H9 (cell line): ENCODE measurements around the gene FARSB. TPM values are rescaled to one million over a fixed set of nuclear protein-coding genes. Genes with fewer than 3 reads are reported as not detected.
A peak's percentile ranks its signal among the peaks of the same experiment; 100 is the strongest.
"Not testable (repeated sequence)": the region's sequence is repeated elsewhere in the genome, so short reads cannot be mapped to it uniquely, and the experiment has no call there.

ENCODE experiments used
- DNase-seq: peaks from one replicate; pipeline ENCODE4 v3.0.0-alpha.2; 2017
- H2AFZ ChIP-seq: one replicate; pipeline ENCODE4 v1.6.1; 2013; ENCODE audit warnings: mild to moderate bottlenecking, low read length, control low read depth, moderate library complexity
- H2AK5ac ChIP-seq: 2 replicates; pipeline ENCODE4 v1.6.1; 2013; ENCODE audit warnings: low read length, control low read depth, mixed read lengths; ENCODE audit not compliant: insufficient read length
- H2BK120ac ChIP-seq: one replicate; pipeline ENCODE4 v1.6.1; 2013; ENCODE audit warnings: low read depth, mild to moderate bottlenecking, low read length, control low read depth, inconsistent platforms; ENCODE audit not compliant: poor library complexity, severe bottlenecking
- H2BK12ac ChIP-seq: 2 replicates; pipeline ENCODE4 v1.6.1; 2013; ENCODE audit warnings: low read length, control low read depth, mixed read lengths, low read depth; ENCODE audit not compliant: insufficient read length
- H2BK15ac ChIP-seq: 2 replicates; pipeline ENCODE4 v1.6.1; 2013; ENCODE audit warnings: low read depth, low read length, control low read depth
- H2BK20ac ChIP-seq: one replicate; pipeline ENCODE4 v1.6.1; 2013; ENCODE audit warnings: low read depth, mild to moderate bottlenecking, low read length, control low read depth, inconsistent platforms; ENCODE audit not compliant: poor library complexity, severe bottlenecking
- H2BK5ac ChIP-seq: 2 replicates; pipeline ENCODE4 v1.6.1; 2013; ENCODE audit warnings: low read length, control low read depth, mixed read lengths; ENCODE audit not compliant: insufficient read length
- H3K14ac ChIP-seq: 2 replicates; pipeline ENCODE4 v1.6.1; 2013; ENCODE audit warnings: low read length, control low read depth; ENCODE audit not compliant: insufficient read depth
- H3K18ac ChIP-seq: 2 replicates; pipeline ENCODE4 v1.6.1; 2013; ENCODE audit warnings: low read depth, mild to moderate bottlenecking, mixed read lengths, low read length, control low read depth; ENCODE audit not compliant: insufficient read length
- H3K23ac ChIP-seq: 2 replicates; pipeline ENCODE4 v1.6.1; 2013; ENCODE audit warnings: low read length, control low read depth, mixed read lengths, low read depth; ENCODE audit not compliant: insufficient read length
- H3K23me2 ChIP-seq: 2 replicates; pipeline ENCODE4 v1.6.1; 2013; ENCODE audit warnings: low read depth, mild to moderate bottlenecking, mixed read lengths, low read length, control low read depth; ENCODE audit not compliant: insufficient read length, poor library complexity, severe bottlenecking
- H3K27ac ChIP-seq: 2 replicates; pipeline ENCODE4 v1.5.1; 2013; ENCODE audit warnings: low read length, control low read depth, mixed read lengths, low read depth; ENCODE audit not compliant: insufficient read length
- H3K27me3 ChIP-seq: 2 replicates; pipeline ENCODE4 v1.6.1; 2013; ENCODE audit warnings: low read length, control low read depth, inconsistent platforms; ENCODE audit not compliant: insufficient read depth
- H3K4ac ChIP-seq: 2 replicates; pipeline ENCODE4 v1.6.1; 2013; ENCODE audit warnings: low read depth, mild to moderate bottlenecking, control low read depth, inconsistent platforms, low read length, moderate library complexity
- H3K4me1 ChIP-seq: 2 replicates; pipeline ENCODE4 v1.6.1; 2013; ENCODE audit warnings: low read length, control low read depth, inconsistent platforms; ENCODE audit not compliant: insufficient read depth
- H3K4me2 ChIP-seq: 2 replicates; pipeline ENCODE4 v1.6.1; 2013; ENCODE audit warnings: low read length, control low read depth, mixed read lengths; ENCODE audit not compliant: insufficient read length, insufficient read depth
- H3K56ac ChIP-seq: 2 replicates; pipeline ENCODE4 v1.6.1; 2013; ENCODE audit warnings: low read depth, mild to moderate bottlenecking, mixed read lengths, low read length, control low read depth; ENCODE audit not compliant: insufficient read length
- H3K79me1 ChIP-seq: 2 replicates; pipeline ENCODE4 v1.6.1; 2013; ENCODE audit warnings: low read depth, mild to moderate bottlenecking, moderate library complexity, low read length, control low read depth, inconsistent platforms; ENCODE audit not compliant: insufficient read depth, poor library complexity, severe bottlenecking
- H3K79me2 ChIP-seq: 2 replicates; pipeline ENCODE4 v1.6.1; 2013; ENCODE audit warnings: low read length, control low read depth, inconsistent platforms; ENCODE audit not compliant: insufficient read depth
- H3K9ac ChIP-seq: 2 replicates; pipeline ENCODE4 v1.6.1; 2013; ENCODE audit warnings: low read length, control low read depth, mixed read lengths; ENCODE audit not compliant: insufficient read length; ENCODE audit errors: extremely low read depth
- H3K9me3 ChIP-seq: one replicate; pipeline ENCODE4 v1.6.1; 2013; ENCODE audit warnings: low read depth, low read length, inconsistent platforms; ENCODE audit not compliant: control insufficient read depth
- H3T11ph ChIP-seq: one replicate; pipeline ENCODE4 v1.6.1; 2013; ENCODE audit warnings: mild to moderate bottlenecking, low read length, control low read depth, inconsistent platforms
- H4K20me1 ChIP-seq: one replicate; pipeline ENCODE4 v1.6.1; 2013; ENCODE audit not compliant: control insufficient read depth, insufficient read length, insufficient read depth
- H4K5ac ChIP-seq: 2 replicates; pipeline ENCODE4 v1.6.1; 2013; ENCODE audit warnings: low read depth, mild to moderate bottlenecking, mixed read lengths, low read length, control low read depth; ENCODE audit not compliant: insufficient read length
- H4K8ac ChIP-seq: replicated peaks from 2 replicates; pipeline ENCODE4 v1.6.1; 2013; ENCODE audit warnings: low read length, control low read depth, mixed read lengths, low read depth; ENCODE audit not compliant: insufficient read length
- H4K91ac ChIP-seq: 2 replicates; pipeline ENCODE4 v1.6.1; 2013; ENCODE audit warnings: low read depth, mild to moderate bottlenecking, moderate library complexity, mixed read lengths, low read length, control low read depth; ENCODE audit not compliant: insufficient read length
- H3K27ac Mint-ChIP-seq, 3 experiments: 2 replicates in 2 of 3; 3 replicates in 1 of 3; pipeline ENCODE4 v1.8.0; 2020 to 2021; ENCODE audit warnings: mixed read lengths in 3 of 3, mild to moderate bottlenecking in 1 of 3, moderate library complexity in 1 of 3
- H3K27me3 Mint-ChIP-seq: 2 replicates; pipeline ENCODE4 v1.8.0; 2021; ENCODE audit warnings: low read depth, mild to moderate bottlenecking, moderate library complexity, mixed read lengths
- H3K36me3 Mint-ChIP-seq, 3 experiments: 2 replicates in 2 of 3; 3 replicates in 1 of 3; pipeline ENCODE4 v1.8.0; 2020 to 2021; ENCODE audit warnings: low read depth in 3 of 3, mixed read lengths in 3 of 3; ENCODE audit not compliant: insufficient read depth in 1 of 3
- H3K4me1 Mint-ChIP-seq, 2 experiments: 2 replicates each; pipeline ENCODE4 v1.8.0; 2020; ENCODE audit warnings: mixed read lengths in 2 of 2
- H3K4me3 Mint-ChIP-seq, 2 experiments: 2 replicates in 1 of 2; 3 replicates in 1 of 2; pipeline ENCODE4 v1.8.0; 2020 to 2021; ENCODE audit warnings: mild to moderate bottlenecking in 2 of 2, mixed read lengths in 2 of 2, moderate library complexity in 1 of 2
- H3K9me3 Mint-ChIP-seq, 2 experiments: 2 replicates in 1 of 2; 3 replicates in 1 of 2; pipeline ENCODE4 v1.8.0; 2020; ENCODE audit warnings: mild to moderate bottlenecking in 2 of 2, mixed read lengths in 2 of 2, moderate library complexity in 1 of 2
- WGBS: extraction: QIAGEN DNeasy Blood & Tissue Kit; methylation state at CpG from one replicate; pipeline ENCODE4 v1.1.7; 2013; ENCODE audit warnings: missing lambda C conversion rate, low lambda C conversion rate, mixed read lengths; ENCODE audit not compliant: insufficient read length; ENCODE audit errors: extremely low coverage; 5-methylcytosine and 5-hydroxymethylcytosine counted together
- total RNA-seq: library from RNA; stranded (reverse); gene quantifications from 2 replicates; pipeline ENCODE4 v1.2.1, GENCODE V29; 2021
- TF ChIP-seq, protein P1 (sequence below): fragments of 200-600 bp; sonication (generic); conservative IDR thresholded peaks from 3 replicates; pipeline ENCODE4 v1.8.0; 2021; ENCODE audit warnings: antibody characterized with exemption, mild to moderate bottlenecking

Gene FARSB
- total RNA-seq, 1 experiment from 2014 or later = 32.1 TPM

DNA sequence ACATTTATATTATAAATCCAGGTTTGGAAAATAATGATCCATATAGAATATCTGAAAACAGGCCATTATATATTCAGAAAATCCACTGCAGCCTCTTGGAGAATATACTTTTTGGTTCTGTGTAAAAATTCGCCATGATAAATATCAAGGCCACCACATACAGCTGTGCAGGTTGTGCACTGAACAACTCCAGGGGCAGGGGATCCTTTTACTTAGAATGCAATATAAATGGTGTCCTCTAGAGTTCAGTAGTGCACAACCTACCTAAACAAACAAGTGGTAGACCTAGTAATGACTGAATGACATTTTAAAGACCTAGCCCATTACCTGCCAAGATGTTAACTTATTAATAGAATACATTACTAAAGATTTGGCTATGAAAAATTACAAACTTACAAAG is 37.9 kb upstream of the FARSB start:
- no peak for DNase-seq
- no peaks in the 10 kb centered on the region for H3K27me3 ChIP-seq
- Mint-ChIP-seq H3K27ac (no peak overlapping the region), H3K36me3 (peaks cover 3 to 5% (median 3%) of the 10 kb centered on the region in 3 experiments; a peak in 3 of 7 replicates), H3K27me3 (no peaks in the 10 kb centered on the region; the same call in 1 of the 2 replicates), H3K9me3 (peaks cover 4 to 5% of the 10 kb centered on the region in 2 experiments), H3K4me3 (no peak overlapping the region), H3K4me1 (no peaks in the 10 kb centered on the region)
- H3K18ac ChIP-seq = no peak overlapping the region
- H4K8ac ChIP-seq = no peak overlapping the region
- H3K79me2 ChIP-seq = no peaks in the 10 kb centered on the region
- no peak overlapping the region for H3K27ac ChIP-seq
- no peak overlapping the region for H2BK5ac ChIP-seq
- no peaks in the 10 kb centered on the region for H3K9me3 ChIP-seq
- H2BK120ac ChIP-seq = no peak overlapping the region
- H3K23me2 ChIP-seq = no peaks in the 10 kb centered on the region
- no peaks in the 10 kb centered on the region for H3K79me1 ChIP-seq
- H2AK5ac ChIP-seq = no peak overlapping the region
- no peak overlapping the region for H3K4me2 ChIP-seq
- no peak overlapping the region for H2BK12ac ChIP-seq
- H3K56ac ChIP-seq = no peak overlapping the region
- no peak overlapping the region for H3K23ac ChIP-seq
- no peaks in the 10 kb centered on the region for H4K20me1 ChIP-seq
- TF ChIP-seq, protein P1, sequence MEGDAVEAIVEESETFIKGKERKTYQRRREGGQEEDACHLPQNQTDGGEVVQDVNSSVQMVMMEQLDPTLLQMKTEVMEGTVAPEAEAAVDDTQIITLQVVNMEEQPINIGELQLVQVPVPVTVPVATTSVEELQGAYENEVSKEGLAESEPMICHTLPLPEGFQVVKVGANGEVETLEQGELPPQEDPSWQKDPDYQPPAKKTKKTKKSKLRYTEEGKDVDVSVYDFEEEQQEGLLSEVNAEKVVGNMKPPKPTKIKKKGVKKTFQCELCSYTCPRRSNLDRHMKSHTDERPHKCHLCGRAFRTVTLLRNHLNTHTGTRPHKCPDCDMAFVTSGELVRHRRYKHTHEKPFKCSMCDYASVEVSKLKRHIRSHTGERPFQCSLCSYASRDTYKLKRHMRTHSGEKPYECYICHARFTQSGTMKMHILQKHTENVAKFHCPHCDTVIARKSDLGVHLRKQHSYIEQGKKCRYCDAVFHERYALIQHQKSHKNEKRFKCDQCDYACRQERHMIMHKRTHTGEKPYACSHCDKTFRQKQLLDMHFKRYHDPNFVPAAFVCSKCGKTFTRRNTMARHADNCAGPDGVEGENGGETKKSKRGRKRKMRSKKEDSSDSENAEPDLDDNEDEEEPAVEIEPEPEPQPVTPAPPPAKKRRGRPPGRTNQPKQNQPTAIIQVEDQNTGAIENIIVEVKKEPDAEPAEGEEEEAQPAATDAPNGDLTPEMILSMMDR = peak; percentile 53
- no peak overlapping the region for H2BK20ac ChIP-seq
- no peak overlapping the region for H3T11ph ChIP-seq
- H3K14ac ChIP-seq = no peak overlapping the region
- no peaks in the 10 kb centered on the region for H3K4me1 ChIP-seq
- no peak overlapping the region for H2AFZ ChIP-seq
- no peak overlapping the region for H3K4ac ChIP-seq
- H4K5ac ChIP-seq = no peak overlapping the region
- no CpG with 5 or more reads among the region's 1 CpG for WGBS
- H4K91ac ChIP-seq = no peak overlapping the region
- no peak overlapping the region for H2BK15ac ChIP-seq
- no peak overlapping the region for H3K9ac ChIP-seq

DNA sequence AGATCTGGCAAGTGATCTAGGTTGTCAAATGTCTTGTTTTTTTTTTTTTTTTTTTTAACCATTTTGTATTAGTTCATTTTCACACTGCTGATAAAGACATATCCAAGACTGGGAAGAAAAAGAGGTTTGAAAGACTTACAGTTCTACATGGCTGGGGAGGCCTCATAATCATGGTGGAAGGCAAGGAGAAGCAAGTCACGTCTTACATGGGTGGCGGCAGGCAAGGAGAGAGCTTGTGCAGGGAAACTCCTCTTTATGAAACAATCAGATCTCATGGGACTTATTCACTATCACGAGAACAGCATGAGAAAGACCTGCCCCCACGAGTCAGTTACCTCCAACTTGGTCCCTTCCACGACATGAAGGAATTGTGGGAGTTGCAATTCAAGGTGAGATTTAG is 37.5 kb upstream of the FARSB start:
- H3K56ac ChIP-seq, H2BK15ac ChIP-seq, H3K4me2 ChIP-seq, H4K91ac ChIP-seq, H3K23ac ChIP-seq, H2BK20ac ChIP-seq, H3K23me2 ChIP-seq, H2BK12ac ChIP-seq, H4K8ac ChIP-seq, H3K4me1 Mint-ChIP-seq, H4K20me1 ChIP-seq, H3K27ac ChIP-seq, H3K27me3 Mint-ChIP-seq, H3K4ac ChIP-seq, H2BK120ac ChIP-seq, H4K5ac ChIP-seq, H3K27me3 ChIP-seq, H3K79me1 ChIP-seq, H3K9ac ChIP-seq, H2AK5ac ChIP-seq, H3K18ac ChIP-seq, H2BK5ac ChIP-seq, H3K4me1 ChIP-seq, H3K9me3 ChIP-seq, H3K14ac ChIP-seq, DNase-seq, H2AFZ ChIP-seq, H3K4me3 Mint-ChIP-seq, H3T11ph ChIP-seq, H3K9me3 Mint-ChIP-seq, H3K36me3 Mint-ChIP-seq, H3K27ac Mint-ChIP-seq, H3K79me2 ChIP-seq: not testable (repeated sequence)
- WGBS = no CpG with 5 or more reads among the region's 5 CpGs
